Activated naive CD8-positive, alpha-beta T cell treated with anti-CD3 and anti-CD28 coated beads, Interleukin-2, amount 50 U/mL, for 24 hours (primary cell): Measurements from ENCODE around the gene BCAS1.

ENCODE experiments used
- ATAC-seq: fragments of 150-1000 bp; cut with Tn5 transposase; one replicate; pipeline ENCODE4 v1.10.0; 2021
- DNase-seq: peaks from one replicate; pipeline ENCODE4 v3.0.0; 2021
- H3K27ac Mint-ChIP-seq: one replicate; pipeline ENCODE4 v1.8.0; 2021; ENCODE audit warnings: mild to moderate bottlenecking, mixed read lengths
- H3K27me3 Mint-ChIP-seq: one replicate; pipeline ENCODE4 v1.8.0; 2021; ENCODE audit warnings: mixed read lengths
- H3K36me3 Mint-ChIP-seq: one replicate; pipeline ENCODE4 v1.8.0; 2021; ENCODE audit warnings: low read depth, mixed read lengths
- H3K4me1 Mint-ChIP-seq: one replicate; pipeline ENCODE4 v1.8.0; 2021; ENCODE audit warnings: mixed read lengths
- H3K4me3 Mint-ChIP-seq: one replicate; pipeline ENCODE4 v1.8.0; 2021; ENCODE audit warnings: mild to moderate bottlenecking, moderate library complexity, mixed read lengths
- H3K9me3 Mint-ChIP-seq: one replicate; pipeline ENCODE4 v1.8.0; 2021; ENCODE audit warnings: mixed read lengths

Gene BCAS1

DNA sequence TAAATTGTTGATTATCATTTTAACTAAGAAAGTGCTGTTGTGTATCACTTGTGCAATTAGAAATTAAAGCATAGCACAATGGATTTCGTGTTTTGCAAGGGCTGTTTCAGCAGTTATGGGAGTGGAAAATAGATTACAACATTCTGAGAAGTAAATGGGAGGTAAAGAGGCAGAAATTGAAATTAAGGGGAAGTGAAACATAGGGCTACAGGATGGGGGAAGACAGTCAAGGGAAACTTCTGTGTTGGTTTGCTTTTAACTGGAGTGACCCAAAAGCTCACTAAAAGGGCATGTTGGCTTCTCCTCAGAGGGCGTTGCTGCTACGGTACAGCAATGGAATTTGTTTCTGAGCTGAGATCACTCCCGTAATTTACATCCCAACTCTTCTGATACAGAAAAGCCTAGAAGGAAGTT, 147.5 kb downstream of the BCAS1 start:
- Mint-ChIP-seq H3K27ac (peak overlapping the region; percentile 72), H3K27me3 (no peaks in the 10 kb centered on the region), H3K9me3 (no peaks in the 10 kb centered on the region), H3K4me1 (peaks cover 46% of the 10 kb centered on the region), H3K36me3 (no peaks in the 10 kb centered on the region), H3K4me3 (no peak overlapping the region)
- DNase-seq (no peak), ATAC-seq (no peak)

DNA sequence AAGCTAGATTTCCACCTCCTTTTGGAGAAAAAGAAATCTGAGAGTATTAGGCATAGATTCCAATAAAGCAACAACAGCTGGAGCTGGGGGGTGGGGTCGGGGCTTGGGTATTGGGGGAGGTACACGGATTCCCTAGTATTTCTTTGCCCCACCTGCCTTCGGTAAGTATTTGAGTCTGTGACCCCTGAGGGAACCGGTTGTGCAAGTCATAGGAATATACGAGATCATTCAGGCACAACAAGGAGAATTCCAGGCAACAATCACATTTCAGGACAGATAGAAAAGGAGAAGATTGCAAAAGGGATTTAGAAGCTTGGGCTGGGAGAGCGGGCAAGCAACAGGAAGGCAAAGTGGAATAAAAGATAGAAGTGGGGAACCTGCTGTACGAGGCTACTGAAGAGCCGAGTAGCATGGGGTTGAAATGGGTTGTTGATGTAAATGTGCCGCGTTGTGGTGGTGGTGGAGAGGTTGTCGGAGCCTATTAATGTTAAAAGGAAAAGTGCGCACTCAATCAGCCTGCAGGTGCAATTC, 148.9 kb downstream of the BCAS1 start:
- no peak for ATAC-seq
- peaks cover 50% of the 10 kb centered on the region for H3K4me1 Mint-ChIP-seq
- no peak overlapping the region for H3K4me3 Mint-ChIP-seq
- H3K36me3 Mint-ChIP-seq = no peaks in the 10 kb centered on the region
- no peak overlapping the region for H3K27ac Mint-ChIP-seq
- DNase-seq = no peak
- no peaks in the 10 kb centered on the region for H3K9me3 Mint-ChIP-seq
- H3K27me3 Mint-ChIP-seq = no peaks in the 10 kb centered on the region

DNA sequence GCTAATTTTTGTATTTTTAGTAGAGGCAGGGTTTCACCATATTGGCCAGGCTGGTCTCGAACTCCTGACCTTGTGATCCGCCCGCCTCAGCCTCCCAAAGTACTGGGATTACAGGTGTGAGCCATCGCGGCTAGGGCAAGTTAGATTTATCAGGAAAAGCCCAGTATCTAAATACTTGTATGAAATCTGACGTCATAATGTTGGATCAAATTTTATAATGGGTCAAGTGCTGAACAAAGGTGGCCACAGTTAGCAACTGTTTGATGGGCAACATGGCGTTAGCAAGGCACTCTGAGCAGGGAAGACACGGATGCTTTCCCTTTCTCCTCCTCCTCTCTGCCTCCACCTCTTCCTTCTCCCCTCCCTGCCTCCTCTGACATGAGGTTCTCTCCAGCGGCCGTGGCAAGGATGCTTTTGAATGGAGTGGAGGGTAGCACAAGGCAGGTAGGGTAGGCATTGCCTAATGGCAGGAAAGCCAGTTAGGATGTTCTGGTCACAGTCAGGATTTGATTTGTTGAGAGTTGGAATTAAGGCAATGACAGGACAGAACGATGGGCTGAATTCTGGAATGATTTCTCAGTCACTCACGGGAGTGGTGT, 149.6 kb downstream of the BCAS1 start:
- ATAC-seq = no peak
- Mint-ChIP-seq H3K36me3 (no peaks in the 10 kb centered on the region), H3K27ac (peak overlapping the region; percentile 17), H3K4me3 (no peak overlapping the region), H3K9me3 (no peaks in the 10 kb centered on the region), H3K27me3 (no peaks in the 10 kb centered on the region), H3K4me1 (peaks cover 49% of the 10 kb centered on the region)
- no peak for DNase-seq

- Mint-ChIP-seq H3K4me1 (peaks cover 52% of the 10 kb centered on the region), H3K36me3 (no peaks in the 10 kb centered on the region), H3K4me3 (no peak overlapping the region), H3K27me3 (no peaks in the 10 kb centered on the region), H3K27ac (peak overlapping the region; percentile 37), H3K9me3 (no peaks in the 10 kb centered on the region)
- DNase-seq (no peak), ATAC-seq (no peak)
Observed at GRCh38 chr20:53919886-53920285, 150.5 kb downstream of the BCAS1 start.

GRCh38 chr20:53918949-53919361, 151.4 kb downstream of the BCAS1 start:
- H3K36me3 Mint-ChIP-seq = no peaks in the 10 kb centered on the region
- H3K27ac Mint-ChIP-seq = no peak overlapping the region
- no peaks in the 10 kb centered on the region for H3K9me3 Mint-ChIP-seq
- no peak overlapping the region for H3K4me3 Mint-ChIP-seq
- H3K4me1 Mint-ChIP-seq = peaks cover 61% of the 10 kb centered on the region
- DNase-seq = no peak
- ATAC-seq = no peak
- no peaks in the 10 kb centered on the region for H3K27me3 Mint-ChIP-seq

DNA sequence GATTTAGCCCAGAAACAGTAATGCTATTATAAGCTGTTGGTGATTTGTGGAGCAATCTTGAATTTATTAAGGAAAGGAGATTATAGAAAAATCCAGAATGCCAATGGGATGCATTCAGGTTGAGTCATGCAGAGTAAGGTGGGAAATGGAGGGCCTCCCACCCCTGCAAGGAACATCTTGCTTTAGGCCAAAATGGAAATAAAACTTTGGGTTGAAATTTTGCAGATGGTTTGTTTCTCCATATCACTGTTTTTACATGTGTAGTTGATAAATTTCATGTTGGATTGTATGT, 152.4 kb downstream of the BCAS1 start:
- DNase-seq = no peak
- H3K27ac Mint-ChIP-seq = peak overlapping the region; percentile 82
- no peak overlapping the region for H3K4me3 Mint-ChIP-seq
- ATAC-seq = no peak
- no peaks in the 10 kb centered on the region for H3K36me3 Mint-ChIP-seq
- H3K9me3 Mint-ChIP-seq = no peaks in the 10 kb centered on the region
- H3K27me3 Mint-ChIP-seq = no peaks in the 10 kb centered on the region
- H3K4me1 Mint-ChIP-seq = peaks cover 63% of the 10 kb centered on the region

DNA sequence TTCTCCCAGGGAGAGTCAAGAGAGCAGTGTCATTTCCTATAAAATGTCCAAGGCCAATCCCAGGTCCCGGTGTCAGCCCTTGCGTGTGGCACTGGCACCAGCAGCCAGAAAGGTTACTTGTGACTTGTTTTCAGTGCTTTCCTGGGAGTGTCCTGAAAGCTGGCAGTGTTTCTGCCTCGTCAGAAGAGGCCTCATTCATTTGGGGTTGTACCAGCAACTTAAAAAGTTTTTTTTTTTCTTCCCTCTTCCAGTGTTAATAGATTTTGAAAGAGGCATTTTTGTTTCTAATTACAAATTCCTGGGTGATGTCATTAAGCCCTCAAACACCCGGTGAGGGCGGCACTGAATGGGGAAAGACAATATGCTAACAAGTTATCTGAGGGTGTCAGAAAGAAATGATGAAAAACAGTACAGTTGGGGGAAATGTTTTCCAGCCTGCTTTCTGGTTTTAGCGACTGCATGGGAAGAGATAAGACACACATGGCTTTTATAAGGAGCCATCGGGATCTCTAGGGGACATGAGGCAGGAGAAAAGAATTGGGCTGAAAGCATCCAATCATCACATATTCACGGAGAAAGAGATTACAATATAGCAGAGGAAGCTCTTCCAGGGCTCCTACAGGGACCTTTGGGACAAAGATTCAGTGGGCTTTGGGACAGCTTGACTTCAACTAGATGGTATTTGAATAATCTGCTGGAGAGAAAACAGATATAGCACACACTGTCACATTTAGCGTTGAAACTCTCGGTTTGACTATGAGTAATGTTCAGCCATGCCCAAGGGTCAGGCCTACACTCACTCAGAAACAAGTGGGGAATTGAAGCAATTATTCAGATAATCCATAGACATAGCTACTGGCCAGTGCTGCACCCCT, 153.0 kb downstream of the BCAS1 start:
- H3K9me3 Mint-ChIP-seq = no peaks in the 10 kb centered on the region
- peak overlapping the region; percentile 82 for H3K27ac Mint-ChIP-seq
- DNase-seq (no peak), ATAC-seq (peak; percentile 59)
- no peaks in the 10 kb centered on the region for H3K36me3 Mint-ChIP-seq
- H3K4me1 Mint-ChIP-seq = peaks cover 62% of the 10 kb centered on the region
- no peaks in the 10 kb centered on the region for H3K27me3 Mint-ChIP-seq
- H3K4me3 Mint-ChIP-seq = no peak overlapping the region

DNA sequence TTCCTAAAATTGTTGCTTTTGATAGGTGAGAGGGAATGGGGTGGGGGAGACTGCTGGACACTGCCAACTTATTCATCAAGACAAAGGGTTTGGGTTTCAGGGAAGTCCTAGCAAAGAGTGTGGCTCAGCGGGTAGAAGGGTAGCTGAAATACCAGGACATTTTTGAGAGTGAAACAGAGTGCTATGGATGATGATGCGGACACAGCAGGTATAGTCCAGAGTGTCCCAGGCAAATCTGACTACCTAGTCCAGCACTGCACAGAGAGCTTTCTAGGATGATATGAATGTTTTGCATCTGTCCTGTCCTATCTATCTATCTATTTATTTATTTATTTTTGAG, 154.3 kb downstream of the BCAS1 start:
- H3K4me3 Mint-ChIP-seq = peak overlapping the region; percentile 83

GRCh38 chr20:53915446-53916172, 154.8 kb downstream of the BCAS1 start:
- H3K4me1 Mint-ChIP-seq = peaks cover 58% of the 10 kb centered on the region
- peak; percentile 98 for DNase-seq
- peak overlapping the region; percentile 83 for H3K4me3 Mint-ChIP-seq
- no peaks in the 10 kb centered on the region for H3K27me3 Mint-ChIP-seq
- H3K27ac Mint-ChIP-seq = peak overlapping the region; percentile 88
- no peaks in the 10 kb centered on the region for H3K36me3 Mint-ChIP-seq
- H3K9me3 Mint-ChIP-seq = peaks cover 5% of the 10 kb centered on the region
- ATAC-seq = peak; percentile 96

More for the DNA sequence above, 154.3 kb downstream of the BCAS1 start:
- Mint-ChIP-seq H3K4me1 (peaks cover 58% of the 10 kb centered on the region), H3K27me3 (no peaks in the 10 kb centered on the region), H3K36me3 (no peaks in the 10 kb centered on the region), H3K9me3 (no peaks in the 10 kb centered on the region), H3K27ac (peak overlapping the region; percentile 88)
- DNase-seq (no peak), ATAC-seq (peak; percentile 12)

DNA sequence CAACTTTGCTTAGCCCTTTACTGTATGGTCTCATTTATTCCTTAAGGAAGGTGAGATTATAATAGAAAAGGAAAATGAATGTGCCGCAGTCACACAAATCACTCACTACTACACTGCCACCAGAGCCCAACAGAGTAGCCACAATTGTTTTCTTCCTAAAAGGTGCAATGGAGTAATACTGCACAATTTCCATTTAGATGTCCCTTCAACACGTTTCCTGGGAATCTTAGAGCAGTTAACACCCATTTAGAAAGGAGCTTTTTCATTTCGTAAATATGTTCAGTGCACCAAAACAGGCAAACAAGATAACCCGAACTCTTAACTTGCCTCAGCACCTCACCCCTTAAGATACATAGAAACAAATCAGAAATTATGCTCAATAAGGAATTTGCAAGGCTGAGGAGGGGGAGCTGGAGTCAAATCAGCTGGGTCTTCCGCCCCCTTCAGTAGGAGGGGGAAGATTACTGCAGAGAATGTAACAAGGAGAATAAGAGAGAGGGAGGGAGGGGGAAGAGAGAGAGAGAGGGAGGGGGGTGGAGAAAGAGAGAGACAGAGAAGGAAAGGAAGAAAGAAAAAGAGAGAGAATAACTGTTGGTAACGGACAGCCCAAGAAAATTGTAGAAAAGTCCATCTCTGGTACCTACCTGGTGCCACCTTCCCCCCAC, 155.5 kb downstream of the BCAS1 start:
- H3K27ac Mint-ChIP-seq = peak overlapping the region; percentile 88
- peaks cover 8% of the 10 kb centered on the region for H3K9me3 Mint-ChIP-seq
- ATAC-seq (no peak), DNase-seq (no peak)
- peak overlapping the region; percentile 83 for H3K4me3 Mint-ChIP-seq
- peaks cover 58% of the 10 kb centered on the region for H3K4me1 Mint-ChIP-seq
- H3K36me3 Mint-ChIP-seq = no peaks in the 10 kb centered on the region
- no peaks in the 10 kb centered on the region for H3K27me3 Mint-ChIP-seq

DNA sequence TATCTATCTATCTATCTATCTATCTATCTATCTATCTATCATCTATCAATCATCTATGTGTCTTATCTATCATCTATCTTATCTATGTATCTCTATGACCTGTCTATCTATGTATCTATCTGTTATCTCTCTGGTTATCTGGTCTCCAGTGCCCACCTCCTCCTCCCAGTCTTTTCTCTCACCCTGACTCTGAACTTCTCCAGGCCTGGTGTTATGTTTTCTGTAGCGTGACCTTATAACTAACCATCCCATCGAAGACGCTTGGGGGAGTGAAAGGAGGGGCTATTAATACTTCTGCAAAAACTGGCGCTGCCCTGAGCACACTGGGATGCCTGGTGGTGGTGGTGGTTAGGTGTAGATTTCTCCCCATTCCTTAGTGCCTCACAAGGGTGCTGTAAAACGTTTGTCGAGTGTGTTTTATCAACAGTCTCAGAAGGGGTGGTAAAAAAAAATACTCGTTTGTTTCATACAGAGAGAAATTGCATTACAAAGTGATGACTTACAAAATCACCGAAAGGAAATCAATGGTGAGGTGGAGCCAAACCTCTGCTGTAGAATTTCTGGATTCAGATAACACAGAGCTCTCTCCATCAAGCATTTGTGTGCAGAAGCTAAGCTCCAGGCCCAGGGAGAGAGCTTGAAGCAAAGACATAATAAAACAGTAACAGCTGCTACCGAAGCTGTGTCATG, 156.2 kb downstream of the BCAS1 start:
- no peak for DNase-seq
- Mint-ChIP-seq H3K36me3 (no peaks in the 10 kb centered on the region), H3K4me3 (peak overlapping the region; percentile 83), H3K27ac (peak overlapping the region; percentile 36), H3K9me3 (peaks cover 8% of the 10 kb centered on the region), H3K27me3 (no peaks in the 10 kb centered on the region), H3K4me1 (peaks cover 58% of the 10 kb centered on the region)
- no peak for ATAC-seq

DNA sequence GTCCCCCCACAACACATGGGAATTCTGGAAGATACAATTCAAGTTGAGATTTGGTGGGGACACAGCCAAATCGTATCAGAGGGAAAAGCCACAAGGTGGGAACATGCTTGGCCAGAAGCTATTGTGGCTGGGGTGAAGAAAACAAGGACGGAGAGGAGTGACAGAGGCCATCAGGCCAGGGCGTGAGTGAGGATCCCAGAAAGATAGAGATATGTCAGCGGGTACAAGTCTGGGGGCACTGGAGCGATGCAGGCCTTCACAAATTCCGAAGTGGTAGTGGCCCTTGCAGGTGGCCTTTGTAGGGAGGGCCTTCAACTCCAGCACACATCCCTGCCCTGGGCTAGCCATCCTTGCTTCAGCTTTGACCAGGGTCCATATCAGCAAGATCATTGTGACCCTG, 159.1 kb downstream of the BCAS1 start:
- Mint-ChIP-seq H3K9me3 (peaks cover 8% of the 10 kb centered on the region), H3K4me1 (peaks cover 52% of the 10 kb centered on the region), H3K27ac (no peak overlapping the region), H3K27me3 (no peaks in the 10 kb centered on the region), H3K36me3 (no peaks in the 10 kb centered on the region), H3K4me3 (no peak overlapping the region)
- no peak for ATAC-seq
- DNase-seq = no peak

DNA sequence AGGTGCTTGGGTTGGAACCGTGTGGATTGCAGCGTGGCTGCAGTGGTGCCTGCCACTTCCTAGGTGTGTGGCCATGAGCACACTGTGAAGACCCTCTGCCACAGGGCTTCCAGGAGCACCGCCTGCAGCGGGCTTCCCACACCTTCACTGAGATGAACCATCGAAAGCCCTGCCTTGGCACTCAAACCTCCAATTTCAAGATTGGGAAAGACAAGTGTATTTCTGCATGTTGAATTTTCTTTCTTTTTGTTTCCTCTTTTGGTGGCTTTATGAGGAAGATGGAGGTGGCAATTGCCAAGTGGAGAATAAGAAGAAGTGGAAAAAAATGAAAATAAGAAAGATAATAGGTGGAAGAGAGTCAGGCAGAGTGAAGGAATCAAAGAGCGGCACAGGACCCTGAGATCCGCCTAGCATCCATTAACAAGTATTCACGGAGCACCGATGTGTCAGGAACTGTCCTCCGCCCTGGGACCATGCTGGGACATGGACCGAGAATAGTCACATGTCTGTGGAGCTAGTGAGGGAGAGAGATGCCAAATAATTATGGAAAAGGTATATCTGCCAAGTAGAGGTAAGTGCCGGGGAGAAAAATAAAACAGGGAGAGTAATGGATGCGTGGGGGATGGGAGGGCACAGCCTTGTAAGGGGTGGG, 159.9 kb downstream of the BCAS1 start:
- Mint-ChIP-seq H3K4me1 (peaks cover 51% of the 10 kb centered on the region), H3K36me3 (no peaks in the 10 kb centered on the region), H3K9me3 (peaks cover 8% of the 10 kb centered on the region), H3K27me3 (no peaks in the 10 kb centered on the region), H3K27ac (no peak overlapping the region), H3K4me3 (no peak overlapping the region)
- ATAC-seq (no peak), DNase-seq (no peak)
